ENCODE measurements around the gene RYR1.
"Not testable (repeated sequence)": the region's sequence is repeated elsewhere in the genome, so short reads cannot be mapped to it uniquely, and the experiment has no call there.

Gene RYR1

DNA sequence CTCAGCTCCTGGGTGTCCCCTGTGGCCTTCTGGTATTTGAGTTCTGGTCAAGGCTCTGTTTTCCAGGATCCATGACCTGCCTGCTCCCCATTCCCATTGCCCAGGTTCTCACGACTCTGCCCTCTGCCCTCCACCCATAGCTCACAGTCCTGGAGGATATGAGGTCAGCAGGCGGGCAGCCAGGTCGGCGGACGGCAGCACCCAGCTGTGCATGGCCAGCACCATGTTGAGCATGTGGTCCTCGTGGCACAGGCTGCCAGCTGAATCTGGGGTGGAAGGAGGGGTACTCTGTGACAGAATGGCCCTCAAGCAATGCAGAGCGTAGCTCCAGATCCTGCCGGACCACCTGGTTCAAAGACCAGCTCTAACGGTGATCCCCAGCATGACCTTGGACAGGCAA, 12.6 kb upstream of the RYR1 start:
- H3K4me3 ChIP-seq (ENCODE audit: low read length) = no peak overlapping the region
- TF ChIP-seq, protein P1, sequence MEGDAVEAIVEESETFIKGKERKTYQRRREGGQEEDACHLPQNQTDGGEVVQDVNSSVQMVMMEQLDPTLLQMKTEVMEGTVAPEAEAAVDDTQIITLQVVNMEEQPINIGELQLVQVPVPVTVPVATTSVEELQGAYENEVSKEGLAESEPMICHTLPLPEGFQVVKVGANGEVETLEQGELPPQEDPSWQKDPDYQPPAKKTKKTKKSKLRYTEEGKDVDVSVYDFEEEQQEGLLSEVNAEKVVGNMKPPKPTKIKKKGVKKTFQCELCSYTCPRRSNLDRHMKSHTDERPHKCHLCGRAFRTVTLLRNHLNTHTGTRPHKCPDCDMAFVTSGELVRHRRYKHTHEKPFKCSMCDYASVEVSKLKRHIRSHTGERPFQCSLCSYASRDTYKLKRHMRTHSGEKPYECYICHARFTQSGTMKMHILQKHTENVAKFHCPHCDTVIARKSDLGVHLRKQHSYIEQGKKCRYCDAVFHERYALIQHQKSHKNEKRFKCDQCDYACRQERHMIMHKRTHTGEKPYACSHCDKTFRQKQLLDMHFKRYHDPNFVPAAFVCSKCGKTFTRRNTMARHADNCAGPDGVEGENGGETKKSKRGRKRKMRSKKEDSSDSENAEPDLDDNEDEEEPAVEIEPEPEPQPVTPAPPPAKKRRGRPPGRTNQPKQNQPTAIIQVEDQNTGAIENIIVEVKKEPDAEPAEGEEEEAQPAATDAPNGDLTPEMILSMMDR (conservative IDR thresholded peaks at IDR 0.05; ENCODE audit: low read length) = no peak
- no peak for DNase-seq (ENCODE audit: low read depth)

DNA sequence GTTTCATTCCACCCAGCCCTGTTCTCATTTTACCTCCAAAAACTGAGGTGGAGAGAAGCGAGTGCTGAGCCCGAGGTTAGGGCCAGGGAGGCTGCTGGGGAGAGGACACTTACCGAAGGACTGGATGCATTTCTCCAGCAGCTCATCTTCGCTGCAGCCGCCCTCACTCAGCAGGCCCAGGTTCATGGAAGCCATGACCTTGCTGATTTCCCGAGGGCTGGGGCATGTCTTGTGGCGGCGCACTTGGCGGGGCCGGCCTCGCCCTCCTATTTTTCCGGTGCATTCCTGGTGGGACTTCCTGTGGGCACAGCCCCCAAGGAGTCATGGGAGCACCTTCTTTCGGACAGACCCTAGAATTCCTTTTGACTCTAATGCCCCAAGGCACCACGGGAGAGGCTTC, 11.6 kb upstream of the RYR1 start:
- TF ChIP-seq, protein P1 (conservative IDR thresholded peaks at IDR 0.05; ENCODE audit: low read length) = no peak
- DNase-seq (ENCODE audit: low read depth) = no peak
- no peak overlapping the region for H3K4me3 ChIP-seq (ENCODE audit: low read length)

DNA sequence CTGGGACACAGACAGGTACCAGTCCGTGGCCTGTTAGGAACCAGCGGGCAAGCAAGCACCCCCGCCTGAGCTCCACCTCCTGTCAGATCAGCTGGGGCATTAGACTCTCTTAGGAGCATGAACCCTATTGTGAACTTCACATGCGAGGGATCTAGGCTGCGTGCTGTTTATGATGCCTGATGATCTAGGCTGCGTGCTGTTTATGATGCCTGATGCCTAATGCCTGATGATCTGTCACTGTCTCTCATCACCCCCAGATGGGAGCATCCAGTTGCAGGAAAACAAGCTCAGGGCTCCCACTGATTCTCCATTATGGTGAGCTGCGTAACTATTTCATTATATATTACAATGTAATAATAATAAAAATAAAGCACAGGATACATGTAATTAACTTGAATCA, 11.1 kb upstream of the RYR1 start:
- no peak for DNase-seq (ENCODE audit: low read depth)
- TF ChIP-seq, protein P1 (conservative IDR thresholded peaks at IDR 0.05; ENCODE audit: low read length) = no peak
- no peak overlapping the region for H3K4me3 ChIP-seq (ENCODE audit: low read length)

DNA sequence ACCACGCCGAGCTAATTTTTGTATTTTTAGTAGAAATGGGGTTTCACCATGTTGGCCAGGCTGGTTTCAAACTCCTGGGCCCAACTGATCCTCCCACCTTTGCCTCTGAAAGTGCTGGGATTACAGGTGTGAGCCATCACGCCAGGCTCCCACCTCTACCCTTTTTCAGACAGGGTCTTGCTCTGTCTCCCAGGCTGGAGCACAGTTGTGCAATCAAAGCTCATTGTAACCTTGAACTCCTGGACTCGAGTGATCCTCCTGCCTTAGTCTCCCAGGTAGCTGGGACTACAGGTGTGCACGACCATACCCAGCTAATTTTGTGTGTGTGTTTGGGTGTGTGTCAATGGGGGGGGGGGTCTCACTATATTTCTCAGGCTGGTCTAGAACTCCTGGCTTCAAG, 9.2 kb upstream of the RYR1 start:
- TF ChIP-seq, protein P1 (conservative IDR thresholded peaks at IDR 0.05; ENCODE audit: low read length) = no peak
- H3K4me3 ChIP-seq (ENCODE audit: low read length) = no peak overlapping the region
- no peak for DNase-seq (ENCODE audit: low read depth)

DNA sequence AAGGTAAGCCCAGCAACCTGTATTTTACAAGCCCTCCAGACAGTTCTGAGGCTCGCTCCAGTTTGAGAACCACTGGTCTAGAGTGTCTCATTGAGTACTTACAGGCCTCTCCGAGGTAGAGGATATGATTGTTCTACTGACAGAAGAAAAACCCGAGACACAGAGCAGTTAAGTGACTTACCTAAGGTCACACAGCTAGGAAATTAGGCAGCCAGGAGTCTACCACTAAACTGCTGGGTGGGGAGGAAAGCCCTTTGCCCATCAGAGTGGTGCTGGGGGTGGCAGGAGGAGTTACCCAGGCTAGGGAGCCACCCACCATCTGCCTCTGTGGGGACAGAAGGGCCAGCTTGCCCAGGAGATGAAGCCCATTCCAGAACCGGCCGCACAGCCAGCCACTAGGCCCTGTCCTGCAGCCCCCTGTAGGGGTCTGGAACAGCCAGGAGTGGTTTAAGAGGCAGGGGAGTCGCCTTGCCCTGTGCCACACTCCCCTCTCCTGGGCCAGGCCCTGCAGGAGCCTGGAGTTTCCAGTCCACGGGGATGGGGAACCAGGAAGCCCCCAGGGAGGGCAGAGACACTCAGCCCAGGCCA, 8.2 kb upstream of the RYR1 start:
- TF ChIP-seq, protein P1 (conservative IDR thresholded peaks at IDR 0.05; ENCODE audit: low read length) = no peak
- no peak overlapping the region for H3K4me3 ChIP-seq (ENCODE audit: low read length)
- no peak for DNase-seq (ENCODE audit: low read depth)

DNA sequence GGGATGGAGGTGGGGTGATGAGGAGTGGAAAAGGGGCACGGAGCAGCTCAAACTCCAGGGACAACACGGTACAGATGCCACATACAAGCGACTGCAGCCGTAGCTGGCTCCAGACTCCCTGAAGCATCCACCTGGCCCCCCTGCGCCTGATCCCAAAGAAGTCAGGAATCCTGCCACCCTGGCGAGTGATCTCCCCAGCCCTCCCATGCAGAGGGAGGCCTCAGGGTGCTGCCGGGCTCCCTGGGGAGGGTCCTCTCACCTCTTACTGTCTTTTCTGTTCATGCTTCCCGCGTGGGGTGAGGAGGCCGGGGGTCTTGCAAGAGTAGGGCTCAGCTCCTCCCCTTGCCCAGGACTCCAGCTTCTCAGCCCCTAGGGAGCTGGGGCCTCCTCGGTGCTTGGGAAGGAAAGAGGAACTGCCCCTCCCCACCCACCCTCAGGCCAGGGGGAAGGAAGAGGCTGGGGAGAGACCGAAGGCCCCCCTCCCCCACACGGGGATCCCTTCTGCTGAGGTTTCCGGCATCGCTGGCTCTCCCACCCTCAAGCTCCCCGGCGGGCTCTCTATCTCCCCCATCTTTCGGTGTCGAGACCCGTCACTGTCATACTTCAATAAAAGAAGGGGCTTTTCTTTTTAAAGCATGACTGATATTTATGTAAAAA, 7.6 kb upstream of the RYR1 start, which contains the start of gene RASGRP4:
TSS of gene RASGRP4 (minus strand) at position 410 of the 657 bp plus-strand sequence. CDS start at position 282, 128 bp downstream.
- no peak within 1 kb of the TSS for H3K4me3 ChIP-seq (ENCODE audit: low read length)
- TF ChIP-seq, protein P1 (conservative IDR thresholded peaks at IDR 0.05; ENCODE audit: low read length) = no peak
- no peak for DNase-seq (ENCODE audit: low read depth)

DNA sequence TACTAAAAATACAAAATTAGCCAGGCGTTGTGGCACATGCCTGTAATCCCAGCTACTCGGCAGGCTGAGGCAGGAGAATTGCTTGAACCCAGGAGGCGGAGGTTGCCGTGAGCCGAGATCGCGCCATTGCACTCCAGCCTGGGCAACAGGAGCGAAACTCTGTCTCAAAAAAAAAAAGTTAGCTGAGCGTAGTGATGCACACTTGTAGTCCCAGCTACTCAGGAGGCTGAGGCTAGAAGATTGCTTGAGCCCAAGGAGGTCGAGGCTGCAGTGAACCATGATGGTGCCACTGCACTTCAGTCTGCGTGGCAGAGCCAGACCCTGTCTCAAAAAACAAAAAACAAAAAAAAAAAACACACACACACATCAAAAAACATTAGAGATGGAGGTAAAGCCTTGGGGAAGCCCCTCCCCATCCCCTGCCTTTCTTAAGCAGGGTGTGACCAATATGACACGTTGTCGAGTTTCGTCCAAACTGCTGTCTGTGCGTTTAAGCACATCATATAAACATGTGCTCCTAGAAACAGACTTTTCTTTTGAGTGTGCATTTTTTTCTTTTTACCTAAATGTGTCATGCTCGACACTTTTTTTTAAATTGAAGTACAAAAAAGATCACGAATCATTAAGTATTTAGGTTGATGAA, 6.3 kb upstream of the RYR1 start:
- DNase-seq (ENCODE audit: low read depth); H3K4me3 ChIP-seq (ENCODE audit: low read length): not testable (repeated sequence)
